Tibial nerve (tissue), 4 donors: ENCODE measurements around the gene CDX2.
"Not testable (repeated sequence)": the region's sequence is repeated elsewhere in the genome, so short reads cannot be mapped to it uniquely, and the experiment has no call there.

Experiments used
- EP300 ChIP-seq, 2 donors: sonication (generic); formaldehyde crosslinking; IDR thresholded peaks; one replicate each; pipeline ENCODE4 v1.6.1; 2017; ENCODE audit warnings: antibody characterized with exemption in 2 of 2, mild to moderate bottlenecking in 1 of 2
- POLR2A ChIP-seq, 2 donors: fragments of 450-650 bp; IDR thresholded peaks; one replicate each; pipeline ENCODE4 v1.6.1; 2017; ENCODE audit warnings: antibody characterized with exemption in 2 of 2, mild to moderate bottlenecking in 2 of 2, moderate library complexity in 2 of 2
- TF ChIP-seq, protein P1 (sequence below), 5 experiments: fragments of 200-600 bp in 3 of 5; fragments of 450-650 bp in 2 of 5; sonication (generic) in 3 of 5; IDR thresholded peaks; one replicate each; pipeline ENCODE4 v1.5.1; 2016 to 2019; ENCODE audit warnings: antibody characterized with exemption in 5 of 5, mild to moderate bottlenecking in 3 of 5, moderate library complexity in 2 of 5

DNA sequence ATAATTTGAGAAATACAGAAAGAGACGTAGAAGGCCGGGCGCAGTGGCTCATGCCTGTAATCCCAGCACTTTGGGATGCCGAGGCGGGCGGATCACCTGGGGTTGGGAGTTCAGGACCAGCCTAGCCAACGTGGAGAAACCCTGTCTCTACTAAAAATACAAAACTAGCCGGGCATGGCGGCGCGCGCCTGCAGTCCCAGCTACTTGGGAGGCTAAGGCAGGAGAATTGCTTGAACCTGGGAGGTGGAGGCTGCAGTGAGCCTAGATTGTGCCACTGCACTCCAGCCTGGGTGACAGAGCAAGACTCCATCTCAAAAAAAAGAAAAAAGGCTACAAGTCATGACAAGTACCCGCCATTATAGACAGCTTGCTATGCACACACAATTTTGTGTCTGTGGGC, 35.9 kb upstream of the CDX2 start:
- TF ChIP-seq, protein P1, sequence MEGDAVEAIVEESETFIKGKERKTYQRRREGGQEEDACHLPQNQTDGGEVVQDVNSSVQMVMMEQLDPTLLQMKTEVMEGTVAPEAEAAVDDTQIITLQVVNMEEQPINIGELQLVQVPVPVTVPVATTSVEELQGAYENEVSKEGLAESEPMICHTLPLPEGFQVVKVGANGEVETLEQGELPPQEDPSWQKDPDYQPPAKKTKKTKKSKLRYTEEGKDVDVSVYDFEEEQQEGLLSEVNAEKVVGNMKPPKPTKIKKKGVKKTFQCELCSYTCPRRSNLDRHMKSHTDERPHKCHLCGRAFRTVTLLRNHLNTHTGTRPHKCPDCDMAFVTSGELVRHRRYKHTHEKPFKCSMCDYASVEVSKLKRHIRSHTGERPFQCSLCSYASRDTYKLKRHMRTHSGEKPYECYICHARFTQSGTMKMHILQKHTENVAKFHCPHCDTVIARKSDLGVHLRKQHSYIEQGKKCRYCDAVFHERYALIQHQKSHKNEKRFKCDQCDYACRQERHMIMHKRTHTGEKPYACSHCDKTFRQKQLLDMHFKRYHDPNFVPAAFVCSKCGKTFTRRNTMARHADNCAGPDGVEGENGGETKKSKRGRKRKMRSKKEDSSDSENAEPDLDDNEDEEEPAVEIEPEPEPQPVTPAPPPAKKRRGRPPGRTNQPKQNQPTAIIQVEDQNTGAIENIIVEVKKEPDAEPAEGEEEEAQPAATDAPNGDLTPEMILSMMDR (IDR thresholded peaks at IDR 0.05), result not testable (repeated sequence)
- TF ChIP-seq EP300, POLR2A (IDR thresholded peaks at IDR 0.05): not testable (repeated sequence)
